ENCODE results near the gene CCL4L2. TPM values are rescaled to one million over a fixed set of nuclear protein-coding genes. Genes with fewer than 3 reads are reported as not detected.

Gene CCL4L2
- total and polyA plus RNA-seq, 2 donors (not counting 3 experiments of a cell fraction or from before 2014, with no cell fraction given): not detected

DNA sequence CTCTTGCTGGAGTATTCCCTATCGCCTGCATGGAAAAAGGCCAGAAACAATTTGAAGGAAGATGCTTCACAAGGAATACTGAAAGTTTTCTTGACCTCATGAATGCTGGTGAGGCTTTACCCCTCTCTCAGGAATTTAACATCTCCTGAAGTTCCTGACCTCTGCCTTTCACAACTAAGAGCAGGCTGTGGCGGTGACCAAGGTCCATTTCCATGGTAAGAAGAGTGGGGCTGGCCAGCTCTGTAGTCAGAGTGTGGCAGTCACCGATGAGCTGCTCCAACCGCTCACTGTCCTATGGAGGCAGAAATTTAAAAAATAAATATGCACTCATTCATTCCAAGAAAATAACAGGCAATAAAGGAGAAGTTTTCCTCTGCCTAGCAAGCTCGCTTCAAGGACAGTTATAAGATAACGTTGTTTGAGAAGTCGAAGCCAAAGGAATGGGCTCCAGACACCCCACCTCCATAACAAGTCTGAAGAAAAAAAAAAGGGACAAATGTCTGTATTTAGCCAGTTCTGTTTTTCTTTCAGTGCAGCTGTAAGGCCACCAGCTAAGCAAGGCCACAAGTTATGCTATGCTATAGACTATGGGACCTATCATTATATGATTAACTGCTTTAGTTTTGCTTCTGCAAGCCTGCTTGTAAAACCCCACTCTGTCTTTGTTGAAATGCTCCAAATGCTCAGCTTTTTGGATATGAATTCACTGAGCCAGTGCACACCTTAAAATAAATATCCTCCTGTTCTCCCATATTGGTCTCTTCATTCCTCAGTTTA is 6.0 kb upstream of the CCL4L2 start:
- DNase-seq (ENCODE audit: low read depth, low spot score) (no peak), FAIRE-seq (no peak)
- Histone ChIP-seq H4K20me1 (replicated peaks; ENCODE audit: control insufficient read depth, extremely low read depth, insufficient read depth, low read length) (no peaks in the 10 kb centered on the region), H3K27me3 (ENCODE audit: control insufficient read depth in 2 of 2, insufficient read depth in 2 of 2, low read length in 2 of 2) (peaks cover 0 to 2% of the 10 kb centered on the region in 2 experiments), H3K9me3 (replicated peaks; ENCODE audit: control insufficient read depth, insufficient read depth, low read length) (no peaks in the 10 kb centered on the region), H3K4me3 (replicated peaks in 1 of 3; ENCODE audit: insufficient read depth in 1 of 3, low read depth in 1 of 3, low read length in 3 of 3) (no peak overlapping the region), H2AFZ (ENCODE audit: low read depth, low read length) (no peak overlapping the region), H3K9me1 (replicated peaks; ENCODE audit: control insufficient read depth, extremely low read depth, insufficient read depth, low read length) (no peaks in the 10 kb centered on the region), H3K4me2 (ENCODE audit: insufficient read depth, low read length) (no peak overlapping the region), H3K79me2 (ENCODE audit: control insufficient read depth, insufficient read depth, low read length) (no peaks in the 10 kb centered on the region), H3K36me3 (ENCODE audit: control insufficient read depth in 2 of 2, extremely low read depth in 1 of 2, insufficient read depth in 2 of 2, low read length in 2 of 2) (no peaks in the 10 kb centered on the region), H3K4me1 (ENCODE audit: control insufficient read depth, extremely low read depth, insufficient read depth, low read length) (no peaks in the 10 kb centered on the region), H3K27ac (ENCODE audit: insufficient read depth, low read depth, low read length) (no peak overlapping the region), H3K9ac (replicated peaks; ENCODE audit: extremely low read depth, insufficient read depth, low read length) (no peak overlapping the region)
- no TSS peak for BruUV-seq (replicated peaks)
- no peak for TF ChIP-seq JUN (IDR thresholded peaks at IDR 0.05; ENCODE audit: borderline replicate concordance, insufficient read depth, insufficient read length, low read depth)
- no peak for TF ChIP-seq EZH2 (IDR thresholded peaks at IDR 0.05; ENCODE audit: borderline replicate concordance, low read depth, low read length, severe bottlenecking)
- TF ChIP-seq, protein P1, sequence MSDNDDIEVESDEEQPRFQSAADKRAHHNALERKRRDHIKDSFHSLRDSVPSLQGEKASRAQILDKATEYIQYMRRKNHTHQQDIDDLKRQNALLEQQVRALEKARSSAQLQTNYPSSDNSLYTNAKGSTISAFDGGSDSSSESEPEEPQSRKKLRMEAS (IDR thresholded peaks at IDR 0.05; ENCODE audit: insufficient read depth, insufficient read length): no peak
- TF ChIP-seq FOS (IDR thresholded peaks at IDR 0.05; ENCODE audit: borderline replicate concordance, insufficient read depth, low read length): no peak
- TF ChIP-seq GATA2 (IDR thresholded peaks at IDR 0.05; ENCODE audit: insufficient read depth, insufficient read length, low read depth, low read length): no peak
- TF ChIP-seq POLR2AphosphoS5 (IDR thresholded peaks at IDR 0.05; ENCODE audit: insufficient read depth, low read depth, low read length): no peak
- no peak for TF ChIP-seq POLR2A (IDR thresholded peaks at IDR 0.05; ENCODE audit: low read depth, low read length)
- TF ChIP-seq MYC (IDR thresholded peaks at IDR 0.05; ENCODE audit: low read depth, low read length): no peak
- TF ChIP-seq, protein P2, sequence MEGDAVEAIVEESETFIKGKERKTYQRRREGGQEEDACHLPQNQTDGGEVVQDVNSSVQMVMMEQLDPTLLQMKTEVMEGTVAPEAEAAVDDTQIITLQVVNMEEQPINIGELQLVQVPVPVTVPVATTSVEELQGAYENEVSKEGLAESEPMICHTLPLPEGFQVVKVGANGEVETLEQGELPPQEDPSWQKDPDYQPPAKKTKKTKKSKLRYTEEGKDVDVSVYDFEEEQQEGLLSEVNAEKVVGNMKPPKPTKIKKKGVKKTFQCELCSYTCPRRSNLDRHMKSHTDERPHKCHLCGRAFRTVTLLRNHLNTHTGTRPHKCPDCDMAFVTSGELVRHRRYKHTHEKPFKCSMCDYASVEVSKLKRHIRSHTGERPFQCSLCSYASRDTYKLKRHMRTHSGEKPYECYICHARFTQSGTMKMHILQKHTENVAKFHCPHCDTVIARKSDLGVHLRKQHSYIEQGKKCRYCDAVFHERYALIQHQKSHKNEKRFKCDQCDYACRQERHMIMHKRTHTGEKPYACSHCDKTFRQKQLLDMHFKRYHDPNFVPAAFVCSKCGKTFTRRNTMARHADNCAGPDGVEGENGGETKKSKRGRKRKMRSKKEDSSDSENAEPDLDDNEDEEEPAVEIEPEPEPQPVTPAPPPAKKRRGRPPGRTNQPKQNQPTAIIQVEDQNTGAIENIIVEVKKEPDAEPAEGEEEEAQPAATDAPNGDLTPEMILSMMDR (IDR thresholded peaks at IDR 0.05; ENCODE audit: extremely low read depth in 1 of 2, insufficient read depth in 1 of 2, low read depth in 1 of 2, low read length in 2 of 2): no peak
- ChIA-PET CTCF (no interaction called here), POLR2A (no interaction called here)
- intact Hi-C loops (cut with micrococcal nuclease) (no loop called here), dilution Hi-C loops (cut with MboI; ENCODE audit: extremely low pct_ligation_motif_present, low sequenced_read_pairs) (no loop called here)

Data from endothelial cell of umbilical vein (primary cell).